Keratinocyte (primary cell): ENCODE measurements around the gene NSG1. TPM values are rescaled to one million over a fixed set of nuclear protein-coding genes. Genes with fewer than 3 reads are reported as not detected.

Source experiments
- DNase-seq: peaks from one replicate; pipeline ENCODE4 v3.0.0-alpha.2; 2011; ENCODE audit warnings: low read depth, missing footprints, low spot score
- FAIRE-seq: peaks from 2 replicates; lab custom pipeline; 2011; peaks lifted over from hg19 to GRCh38; lab: Jason Lieb, UNC
- H2AFZ ChIP-seq: 2 replicates; pipeline ENCODE4 v1.6.0; 2012; ENCODE audit warnings: low read length, control low read depth, inconsistent platforms; ENCODE audit not compliant: control insufficient read depth
- H3K27ac ChIP-seq: 2 replicates; pipeline ENCODE4 v1.5.1; 2011; ENCODE audit warnings: low read length; ENCODE audit not compliant: control insufficient read depth, insufficient read depth
- H3K27me3 ChIP-seq: 3 replicates; pipeline ENCODE4 v1.6.0; 2011; ENCODE audit warnings: low read length; ENCODE audit not compliant: control insufficient read depth, insufficient read depth; ENCODE audit errors: extremely low read depth
- H3K36me3 ChIP-seq, 2 experiments: 2 replicates in 1 of 2; 3 replicates in 1 of 2; pipeline ENCODE4 v1.5.1; 2011; ENCODE audit warnings: low read length in 2 of 2, mild to moderate bottlenecking in 1 of 2; ENCODE audit not compliant: control insufficient read depth in 2 of 2, insufficient read depth in 2 of 2; ENCODE audit errors: extremely low read depth in 1 of 2
- H3K4me1 ChIP-seq: 3 replicates; pipeline ENCODE4 v1.5.1; 2011; ENCODE audit warnings: low read length; ENCODE audit not compliant: control insufficient read depth, insufficient read depth; ENCODE audit errors: extremely low read depth
- H3K4me2 ChIP-seq: 3 replicates; pipeline ENCODE4 v1.6.0; 2011; ENCODE audit warnings: low read depth, low read length; ENCODE audit not compliant: control insufficient read depth, insufficient read depth; ENCODE audit errors: extremely low read depth
- H3K4me3 ChIP-seq, 3 experiments: fragments of 200-600 bp in 1 of 3; sonication (generic) in 1 of 3; 2 replicates in 2 of 3; 3 replicates in 1 of 3; pipeline ENCODE4 v1.5.1; 2011 to 2016; ENCODE audit warnings: low read length in 3 of 3, mild to moderate bottlenecking in 3 of 3, control low read depth in 2 of 3, inconsistent platforms in 1 of 3, low read depth in 1 of 3, mixed read lengths in 1 of 3, mixed run types in 1 of 3, moderate library complexity in 1 of 3; ENCODE audit not compliant: control insufficient read depth in 2 of 3, insufficient read depth in 2 of 3; ENCODE audit errors: extremely low read depth in 1 of 3
- H3K79me2 ChIP-seq: 2 replicates; pipeline ENCODE4 v1.6.0; 2012; ENCODE audit warnings: low read length; ENCODE audit not compliant: control insufficient read depth, insufficient read depth
- H3K9ac ChIP-seq: 3 replicates; pipeline ENCODE4 v1.6.0; 2011; ENCODE audit warnings: low read length; ENCODE audit not compliant: control insufficient read depth, insufficient read depth; ENCODE audit errors: extremely low read depth
- H3K9me1 ChIP-seq: 3 replicates; pipeline ENCODE4 v1.6.0; 2011; ENCODE audit warnings: low read length; ENCODE audit not compliant: control insufficient read depth, insufficient read depth; ENCODE audit errors: extremely low read depth
- H3K9me3 ChIP-seq: 2 replicates; pipeline ENCODE4 v1.5.1; 2012; ENCODE audit warnings: low read depth, low read length; ENCODE audit not compliant: control insufficient read depth
- H4K20me1 ChIP-seq: 3 replicates; pipeline ENCODE4 v1.6.0; 2011; ENCODE audit warnings: low read length; ENCODE audit not compliant: control insufficient read depth, insufficient read depth; ENCODE audit errors: extremely low read depth
- EZH2 ChIP-seq: IDR thresholded peaks from one replicate; pipeline ENCODE4 v1.6.1; 2012; ENCODE audit warnings: inconsistent platforms, mild to moderate bottlenecking, low read length, moderate library complexity
- dilution Hi-C: fragments of 300-500 bp; cut with MboI; formaldehyde crosslinking; loops from one replicate; pipeline ENCODE4 v1.7.0; 2020; ENCODE audit warnings: low sequenced_read_pairs; ENCODE audit not compliant: extremely low pct_ligation_motif_present
- polyA minus RNA-seq, 3 experiments: library from RNA; depleted of rRNA, polyadenylated mRNA; stranded (reverse); fragments of >200 nt; gene quantifications; 1 replicate in 1 of 3; 2 replicates in 1 of 3; 3 replicates in 1 of 3; pipeline ENCODE4 v1.2.3, GENCODE V29; 2011
- polyA plus RNA-seq, 5 experiments: library from polyadenylated mRNA; depleted of rRNA in 3 of 5; stranded (reverse) in 3 of 5; stranded (forward) in 1 of 5; unstranded in 1 of 5; fragments of >200 nt; gene quantifications; 1 replicate in 1 of 5; 2 replicates in 3 of 5; 3 replicates in 1 of 5; pipeline versions ENCODE4 v1.2.1 to v1.2.3, GENCODE V29; 2011 to 2012; ENCODE audit warnings: missing spikeins in 2 of 5, low read depth in 1 of 5, low replicate concordance in 1 of 5
- TF ChIP-seq, protein P1 (sequence below), 3 experiments: IDR thresholded peaks in 1 of 3; conservative IDR thresholded peaks in 1 of 3; optimal IDR thresholded peaks in 1 of 3; 2 replicates in 2 of 3; 3 replicates in 1 of 3; pipeline versions ENCODE3 to v1.5.1; 2011; ENCODE audit warnings: low read length in 3 of 3, mild to moderate bottlenecking in 3 of 3, moderate library complexity in 2 of 3, control low read depth in 1 of 3, inconsistent platforms in 1 of 3; ENCODE audit not compliant: insufficient read depth in 2 of 3; ENCODE audit errors: extremely low read depth in 1 of 3

Gene NSG1
- polyA plus RNA-seq (49.3 to 68.6 TPM (median 62.0 TPM) in 3 replicates), polyA minus RNA-seq (32.7 to 73.3 TPM (median 46.2 TPM) in 3 replicates)
- polyA plus RNA-seq (2011; ENCODE audit: low read depth): 97.7 TPM
- polyA plus RNA-seq (2011; cell fraction: cytosol; rRNA removed): 70.5 and 101 TPM in 2 replicates
- polyA plus RNA-seq (2011; cell fraction: nucleus; rRNA removed): 67.0 and 81.8 TPM in 2 replicates
- 67.1 and 77.2 TPM in 2 replicates for polyA plus RNA-seq (2012; ENCODE audit: low replicate concordance)
- 46.2 TPM for polyA minus RNA-seq (2011; cell fraction: cytosol; rRNA and poly(A)+ RNA removed)
- polyA minus RNA-seq (2011; cell fraction: nucleus; rRNA and poly(A)+ RNA removed): 14.7 and 25.8 TPM in 2 replicates

- DNase-seq: no peak
- H3K4me1 ChIP-seq: peaks cover 13% of the 10 kb centered on the region
- H4K20me1 ChIP-seq: no peaks in the 10 kb centered on the region
- H3K9me1 ChIP-seq: no peaks in the 10 kb centered on the region
- FAIRE-seq: no peak
- no peaks in the 10 kb centered on the region for H3K79me2 ChIP-seq
- H3K4me3 ChIP-seq: peak within 1 kb of the TSS; percentile 54 to 75 (median 67)
- dilution Hi-C loops: no loop called here
- H3K27me3 ChIP-seq: peaks cover 14% of the 10 kb centered on the region
- H3K4me2 ChIP-seq: peak within 1 kb of the TSS; percentile 78
- H3K36me3 ChIP-seq: peaks cover 0 to 6% of the 10 kb centered on the region in 2 experiments
- TF ChIP-seq, protein P1, sequence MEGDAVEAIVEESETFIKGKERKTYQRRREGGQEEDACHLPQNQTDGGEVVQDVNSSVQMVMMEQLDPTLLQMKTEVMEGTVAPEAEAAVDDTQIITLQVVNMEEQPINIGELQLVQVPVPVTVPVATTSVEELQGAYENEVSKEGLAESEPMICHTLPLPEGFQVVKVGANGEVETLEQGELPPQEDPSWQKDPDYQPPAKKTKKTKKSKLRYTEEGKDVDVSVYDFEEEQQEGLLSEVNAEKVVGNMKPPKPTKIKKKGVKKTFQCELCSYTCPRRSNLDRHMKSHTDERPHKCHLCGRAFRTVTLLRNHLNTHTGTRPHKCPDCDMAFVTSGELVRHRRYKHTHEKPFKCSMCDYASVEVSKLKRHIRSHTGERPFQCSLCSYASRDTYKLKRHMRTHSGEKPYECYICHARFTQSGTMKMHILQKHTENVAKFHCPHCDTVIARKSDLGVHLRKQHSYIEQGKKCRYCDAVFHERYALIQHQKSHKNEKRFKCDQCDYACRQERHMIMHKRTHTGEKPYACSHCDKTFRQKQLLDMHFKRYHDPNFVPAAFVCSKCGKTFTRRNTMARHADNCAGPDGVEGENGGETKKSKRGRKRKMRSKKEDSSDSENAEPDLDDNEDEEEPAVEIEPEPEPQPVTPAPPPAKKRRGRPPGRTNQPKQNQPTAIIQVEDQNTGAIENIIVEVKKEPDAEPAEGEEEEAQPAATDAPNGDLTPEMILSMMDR (optimal IDR thresholded peaks at IDR 0.05 in 1 of 3, IDR thresholded peaks at IDR 0.05 in 1 of 3, conservative IDR thresholded peaks at IDR 0.05 in 1 of 3; ENCODE audit: extremely low read depth in 1 of 3, insufficient read depth in 2 of 3, low read length in 3 of 3): no peak
- TF ChIP-seq EZH2: no peak
- no peak within 1 kb of the TSS for H3K27ac ChIP-seq
- H3K9ac ChIP-seq: peak within 1 kb of the TSS; percentile 54
- no peaks in the 10 kb centered on the region for H3K9me3 ChIP-seq
- peak within 1 kb of the TSS; percentile 73 for H2AFZ ChIP-seq
Observed at GRCh38 chr4:4386736-4387392, at the start of gene NSG1. Gene NSG1, plus strand, starts transcription at chr4:4387102. Its CDS starts 528 bp downstream, at chr4:4387630.

- Histone ChIP-seq H3K36me3 (no peaks in the 10 kb centered on the region), H3K4me1 (no peaks in the 10 kb centered on the region), H3K9me3 (no peaks in the 10 kb centered on the region), H3K4me2 (no peak overlapping the region), H3K27ac (no peak overlapping the region), H3K9me1 (no peaks in the 10 kb centered on the region), H3K79me2 (no peaks in the 10 kb centered on the region), H2AFZ (no peak overlapping the region), H4K20me1 (no peaks in the 10 kb centered on the region), H3K4me3 (no peak overlapping the region), H3K27me3 (peaks cover 6% of the 10 kb centered on the region), H3K9ac (no peak overlapping the region)
- TF ChIP-seq, protein P1 (optimal IDR thresholded peaks at IDR 0.05 in 1 of 3, IDR thresholded peaks at IDR 0.05 in 1 of 3, conservative IDR thresholded peaks at IDR 0.05 in 1 of 3; ENCODE audit: extremely low read depth in 1 of 3, insufficient read depth in 2 of 3, low read length in 3 of 3): no peak
- TF ChIP-seq EZH2: no peak
- dilution Hi-C loops: no loop called here
- DNase-seq (no peak), FAIRE-seq (no peak)
Observed at GRCh38 chr4:4338210-4339001, 48.5 kb upstream of the NSG1 start.
